Mucosa of stomach (tissue), 1 donor: Measurements from ENCODE around the gene RASGRP1.

Experiments
- H3K27me3 ChIP-seq: one replicate; pipeline ENCODE4 v1.7.0; 2013; ENCODE audit warnings: mild to moderate bottlenecking, low read length; ENCODE audit not compliant: control insufficient read depth, insufficient read depth
- H3K36me3 ChIP-seq: one replicate; pipeline ENCODE4 v1.7.0; 2013; ENCODE audit warnings: low read length; ENCODE audit not compliant: control insufficient read depth, insufficient read depth
- H3K4me1 ChIP-seq: one replicate; pipeline ENCODE4 v1.7.0; 2013; ENCODE audit warnings: mild to moderate bottlenecking, low read length; ENCODE audit not compliant: control insufficient read depth, insufficient read depth
- H3K4me3 ChIP-seq: one replicate; pipeline ENCODE4 v1.7.0; 2013; ENCODE audit warnings: low read length
- H3K9ac ChIP-seq: one replicate; pipeline ENCODE4 v1.7.0; 2013; ENCODE audit warnings: mild to moderate bottlenecking, low read length, moderate library complexity
- H3K9me3 ChIP-seq: one replicate; pipeline ENCODE4 v1.7.0; 2013; ENCODE audit warnings: mild to moderate bottlenecking, low read length, moderate library complexity; ENCODE audit not compliant: control insufficient read depth
- donor health status: Pancreatic carcinoma.

The RASGRP1 gene

GRCh38 chr15:38564557-38565286 is at the start of gene RASGRP1:
RASGRP1 (minus strand) TSS chr15:38564814; CDS start chr15:38564628, 186 bp downstream.
- Histone ChIP-seq H3K9ac (peak within 1 kb of the TSS; percentile 49), H3K27me3 (peaks cover 17% of the 10 kb centered on the region), H3K4me1 (peaks cover 20% of the 10 kb centered on the region)

GRCh38 chr15:38613085-38613484 is 48.5 kb upstream of the RASGRP1 start:
- H3K36me3 ChIP-seq = no peaks in the 10 kb centered on the region
- H3K9ac ChIP-seq = no peak overlapping the region
- no peak overlapping the region for H3K4me3 ChIP-seq
- no peaks in the 10 kb centered on the region for H3K27me3 ChIP-seq
- no peaks in the 10 kb centered on the region for H3K4me1 ChIP-seq
- no peaks in the 10 kb centered on the region for H3K9me3 ChIP-seq

More at GRCh38 chr15:38564557-38565286, at the start of gene RASGRP1:
- H3K4me3 ChIP-seq = peak within 1 kb of the TSS; percentile 14
- H3K9me3 ChIP-seq = no peaks in the 10 kb centered on the region
- H3K36me3 ChIP-seq = no peaks in the 10 kb centered on the region

GRCh38 chr15:38612159-38612863 is 47.7 kb upstream of the RASGRP1 start:
- Histone ChIP-seq H3K4me1 (no peaks in the 10 kb centered on the region), H3K36me3 (no peaks in the 10 kb centered on the region), H3K27me3 (no peaks in the 10 kb centered on the region), H3K9me3 (no peaks in the 10 kb centered on the region), H3K9ac (no peak overlapping the region), H3K4me3 (no peak overlapping the region)

GRCh38 chr15:38611228-38611627 is 46.6 kb upstream of the RASGRP1 start:
- Histone ChIP-seq H3K27me3 (no peaks in the 10 kb centered on the region), H3K36me3 (no peaks in the 10 kb centered on the region), H3K4me1 (no peaks in the 10 kb centered on the region), H3K4me3 (no peak overlapping the region), H3K9me3 (no peaks in the 10 kb centered on the region), H3K9ac (no peak overlapping the region)

- H3K4me3 ChIP-seq = no peak overlapping the region
- no peaks in the 10 kb centered on the region for H3K9me3 ChIP-seq
- H3K27me3 ChIP-seq = no peaks in the 10 kb centered on the region
- no peak overlapping the region for H3K9ac ChIP-seq
- no peaks in the 10 kb centered on the region for H3K4me1 ChIP-seq
- H3K36me3 ChIP-seq = no peaks in the 10 kb centered on the region
These were observed 46.1 kb upstream of the RASGRP1 start for GRCh38 chr15:38610748-38611147.

- Histone ChIP-seq H3K27me3 (no peaks in the 10 kb centered on the region), H3K9me3 (no peaks in the 10 kb centered on the region), H3K9ac (no peak overlapping the region), H3K4me3 (no peak overlapping the region), H3K4me1 (no peaks in the 10 kb centered on the region), H3K36me3 (no peaks in the 10 kb centered on the region)
These were observed 44.6 kb upstream of the RASGRP1 start for GRCh38 chr15:38609097-38609738.

- no peaks in the 10 kb centered on the region for H3K4me1 ChIP-seq
These were observed 44.1 kb upstream of the RASGRP1 start for GRCh38 chr15:38608682-38609081.

GRCh38 chr15:38605744-38606143 is 41.1 kb upstream of the RASGRP1 start:
- H3K9ac ChIP-seq = no peak overlapping the region
- no peaks in the 10 kb centered on the region for H3K27me3 ChIP-seq
- no peak overlapping the region for H3K4me3 ChIP-seq
- H3K9me3 ChIP-seq = no peaks in the 10 kb centered on the region
- no peaks in the 10 kb centered on the region for H3K36me3 ChIP-seq
- H3K4me1 ChIP-seq = no peaks in the 10 kb centered on the region

More at GRCh38 chr15:38608682-38609081, 44.1 kb upstream of the RASGRP1 start:
- no peaks in the 10 kb centered on the region for H3K36me3 ChIP-seq
- no peak overlapping the region for H3K4me3 ChIP-seq
- H3K9ac ChIP-seq = no peak overlapping the region
- H3K27me3 ChIP-seq = no peaks in the 10 kb centered on the region
- no peaks in the 10 kb centered on the region for H3K9me3 ChIP-seq

- no peak overlapping the region for H3K4me3 ChIP-seq
- no peak overlapping the region for H3K9ac ChIP-seq
- no peaks in the 10 kb centered on the region for H3K9me3 ChIP-seq
- no peaks in the 10 kb centered on the region for H3K36me3 ChIP-seq
- no peaks in the 10 kb centered on the region for H3K4me1 ChIP-seq
- H3K27me3 ChIP-seq = no peaks in the 10 kb centered on the region
These were observed 39.1 kb upstream of the RASGRP1 start for GRCh38 chr15:38603672-38604071.

GRCh38 chr15:38602910-38603670 is 38.5 kb upstream of the RASGRP1 start:
- Histone ChIP-seq H3K36me3 (no peaks in the 10 kb centered on the region), H3K4me3 (no peak overlapping the region)

GRCh38 chr15:38600236-38600635 is 35.6 kb upstream of the RASGRP1 start:
- no peaks in the 10 kb centered on the region for H3K27me3 ChIP-seq
- no peaks in the 10 kb centered on the region for H3K36me3 ChIP-seq
- no peak overlapping the region for H3K4me3 ChIP-seq
- H3K9ac ChIP-seq = no peak overlapping the region
- no peaks in the 10 kb centered on the region for H3K9me3 ChIP-seq
- H3K4me1 ChIP-seq = no peaks in the 10 kb centered on the region

More at GRCh38 chr15:38602910-38603670, 38.5 kb upstream of the RASGRP1 start:
- Histone ChIP-seq H3K9ac (no peak overlapping the region), H3K4me1 (no peaks in the 10 kb centered on the region), H3K27me3 (no peaks in the 10 kb centered on the region), H3K9me3 (no peaks in the 10 kb centered on the region)
